Measurements from ENCODE around the gene AKAP6. TPM values are rescaled to one million over a fixed set of nuclear protein-coding genes. Genes with fewer than 3 reads are reported as not detected.

AKAP6 gene
- total RNA-seq, 2 donors from 2014 or later, result 98.2 to 111 TPM

GRCh38 chr14:32697704-32698103 lies 368.6 kb downstream of the AKAP6 start:
- ATAC-seq, result no peak
- DNase-seq, result no peak
- intact Hi-C loops (cut with DNase I), result no loop called here

DNA sequence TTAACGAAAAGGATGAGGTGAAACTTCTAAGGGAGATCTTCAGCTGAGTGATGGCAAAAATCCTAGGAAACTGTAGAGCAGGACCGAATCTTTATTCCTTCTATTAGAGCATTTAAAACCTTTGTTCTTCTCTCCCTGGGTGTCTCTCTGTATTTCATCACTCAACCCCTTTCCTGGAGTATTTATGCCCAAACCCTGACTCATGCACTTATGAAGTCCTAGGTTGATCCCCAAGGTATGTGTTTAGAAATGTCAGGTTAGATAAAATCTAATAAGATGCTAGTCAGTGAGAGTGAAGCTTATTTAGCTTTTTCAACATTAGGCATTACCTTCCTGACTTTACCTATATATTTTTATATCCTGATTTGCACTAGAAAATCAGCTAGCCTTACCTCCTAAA lies 369.7 kb downstream of the AKAP6 start:
- intact Hi-C loops (cut with DNase I), result no loop called here
- DNase-seq (no peak), ATAC-seq (no peak)

GRCh38 chr14:32701475-32701874 lies 372.4 kb downstream of the AKAP6 start:
- no peak for ATAC-seq
- intact Hi-C loops (cut with DNase I), result no loop called here
- no peak for DNase-seq

DNA sequence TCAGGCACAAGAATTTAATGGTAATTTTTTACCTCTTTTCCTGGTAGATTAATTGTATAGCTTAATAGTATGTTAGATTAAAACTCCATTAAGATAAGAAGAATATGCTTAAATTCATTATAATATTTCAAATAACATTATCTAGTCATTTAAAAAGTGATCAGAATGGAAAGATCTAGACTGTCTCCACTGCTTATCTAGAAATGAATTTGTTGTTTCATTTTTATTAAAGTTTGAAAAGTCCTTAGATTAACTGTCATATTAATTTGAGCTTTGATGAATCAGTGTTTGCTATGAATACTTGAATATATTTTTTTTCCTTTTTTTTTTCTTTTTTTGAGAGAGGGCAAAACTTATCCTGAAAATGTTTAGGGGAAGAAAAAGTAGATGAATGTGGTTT lies 373.0 kb downstream of the AKAP6 start:
- intact Hi-C loops (cut with DNase I), result no loop called here
- no peak for DNase-seq
- no peak for ATAC-seq

DNA sequence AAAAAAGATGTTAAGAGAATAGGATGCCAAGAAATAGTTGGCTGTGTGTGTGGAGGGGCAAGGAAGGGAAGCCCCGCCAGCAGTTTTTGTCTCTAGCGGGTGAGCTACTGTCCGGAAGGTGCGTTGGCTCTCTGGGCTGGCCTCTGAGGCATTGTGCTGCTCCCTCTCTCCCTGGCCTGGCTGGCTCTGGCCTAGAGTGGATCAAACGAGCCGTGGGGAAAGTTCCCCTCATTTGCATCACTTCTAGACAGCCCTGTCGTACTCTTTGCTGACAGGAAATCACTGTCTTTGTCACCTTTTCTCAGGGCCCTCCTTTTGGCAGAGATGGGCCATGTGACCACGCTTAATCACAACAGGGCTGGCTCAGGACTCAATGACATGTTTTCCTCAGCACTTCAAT lies 373.5 kb downstream of the AKAP6 start:
- DNase-seq, result peak; percentile 60
- peak; percentile 82 to 95 for ATAC-seq
- intact Hi-C loops (cut with DNase I), result no loop called here

- no peak for DNase-seq
- peak; percentile 75 to 79 for ATAC-seq
- intact Hi-C loops (cut with DNase I), result no loop called here
These were observed 374.1 kb downstream of the AKAP6 start for GRCh38 chr14:32703183-32703621.

DNA sequence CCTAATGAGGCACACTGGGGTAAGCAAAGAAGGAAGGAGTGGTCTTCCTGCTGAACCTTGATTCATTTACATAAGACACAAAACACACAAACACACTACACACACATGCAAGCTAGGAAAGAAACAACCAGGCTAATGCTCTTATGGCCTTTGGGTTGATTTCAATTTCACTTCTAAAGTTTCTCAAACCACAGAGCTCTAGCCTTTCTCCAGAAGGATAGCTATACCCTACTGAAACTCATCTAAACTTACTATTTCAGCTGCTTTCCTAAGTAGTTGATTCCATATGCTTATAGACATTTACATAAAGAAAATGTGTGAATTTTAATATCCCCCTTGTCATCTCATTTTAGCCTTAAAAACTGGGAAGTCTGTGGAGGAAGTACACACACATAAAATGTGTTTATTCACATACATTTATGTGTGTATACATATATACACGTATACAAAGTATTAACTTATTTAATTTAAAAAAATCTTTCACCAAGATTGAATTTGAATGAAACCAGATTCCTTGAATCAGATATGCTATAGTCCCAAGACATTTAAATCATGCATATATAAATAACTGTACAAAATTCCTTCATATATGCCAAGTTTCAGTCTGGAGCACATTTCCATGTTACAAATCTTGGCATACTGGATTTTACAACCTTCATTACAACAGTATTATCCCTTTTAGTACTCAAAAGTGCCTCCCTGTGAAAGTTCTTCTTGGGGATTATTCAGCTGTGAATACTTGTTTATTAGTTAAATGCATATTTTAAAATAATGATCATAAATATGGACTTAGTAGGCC lies 377.8 kb downstream of the AKAP6 start:
- no peak for ATAC-seq
- DNase-seq, result no peak
- intact Hi-C loops (cut with DNase I), result no loop called here

DNA sequence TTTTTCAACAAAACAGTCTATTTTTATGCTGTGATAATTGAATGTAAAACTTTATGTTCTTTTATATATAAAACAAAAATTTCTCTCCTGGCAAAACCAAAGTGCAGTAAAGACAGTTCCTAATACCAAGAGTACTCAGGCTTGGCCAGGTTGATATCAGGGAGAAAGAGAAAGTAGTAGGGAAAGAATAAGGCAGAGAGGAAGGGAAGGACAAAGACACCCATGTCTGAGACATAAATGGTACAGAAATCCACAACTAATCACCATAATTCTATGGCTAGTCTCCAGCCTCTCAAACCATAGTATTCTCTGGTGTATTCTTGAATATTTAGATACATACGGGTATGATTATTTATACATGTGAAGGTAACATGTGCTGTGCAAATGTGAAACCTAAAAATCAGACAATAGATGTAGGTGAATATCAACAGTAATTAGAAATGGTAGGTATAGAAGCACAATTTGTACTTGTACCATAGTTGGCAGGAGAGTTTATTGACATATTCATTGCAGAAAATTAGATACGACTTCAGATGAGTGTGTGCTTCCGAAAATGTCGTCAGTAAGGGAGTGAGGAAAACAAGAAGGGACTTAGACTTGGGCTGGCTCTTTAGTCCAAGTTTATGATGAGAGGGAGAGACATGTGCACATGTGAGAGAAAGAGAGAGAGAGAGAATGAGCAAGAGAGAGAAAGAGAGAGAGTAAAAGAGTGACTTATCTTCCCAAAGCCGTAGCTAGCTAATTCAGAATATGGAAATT lies 378.8 kb downstream of the AKAP6 start:
- intact Hi-C loops (cut with DNase I), result no loop called here
- ATAC-seq (no peak), DNase-seq (no peak)

DNA sequence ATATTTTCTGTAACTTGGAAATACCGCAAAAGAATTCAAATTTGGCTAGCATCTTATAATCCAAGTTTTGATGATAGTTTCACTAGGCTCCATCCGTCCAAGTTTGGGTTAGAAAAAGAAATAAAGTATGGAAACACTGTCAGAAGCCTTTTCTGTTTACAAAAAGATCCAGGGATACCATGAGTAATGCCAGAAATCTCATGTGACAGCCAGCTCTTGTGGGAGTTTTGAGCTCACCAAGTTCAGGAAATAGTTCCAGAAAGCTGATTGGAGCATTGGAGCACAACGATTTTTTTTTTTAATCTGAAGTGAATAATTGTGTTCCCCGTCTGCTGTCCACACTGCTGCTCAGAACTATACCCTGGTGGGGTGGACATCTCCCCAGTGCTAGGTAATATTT lies 379.9 kb downstream of the AKAP6 start:
- peak; percentile 83 to 84 for ATAC-seq
- DNase-seq, result no peak
- intact Hi-C loops (cut with DNase I), result no loop called here

DNA sequence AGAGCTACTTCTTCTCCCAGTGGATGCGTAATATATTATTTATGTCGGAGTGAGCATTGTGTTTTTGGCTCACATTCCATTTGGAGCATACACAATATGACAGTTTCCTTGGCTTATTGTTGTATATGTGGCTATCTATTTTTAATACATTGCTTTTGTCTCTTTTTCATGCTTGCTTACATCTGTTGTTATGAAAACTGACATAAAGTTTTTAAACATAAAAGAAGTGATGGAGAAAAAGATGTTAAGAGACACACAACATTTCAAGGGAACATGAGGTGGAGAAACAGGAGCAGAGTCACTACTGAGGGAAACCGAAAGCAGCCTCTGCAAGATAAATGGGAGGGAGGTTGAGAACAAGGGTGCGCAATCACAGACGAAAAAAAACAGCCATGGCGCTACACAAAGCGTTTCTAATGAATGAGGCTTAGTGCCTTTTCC lies 381.2 kb downstream of the AKAP6 start:
- DNase-seq (no peak), ATAC-seq (no peak)
- intact Hi-C loops (cut with DNase I), result loop anchor here in 1 of 2 donors (10.0 kb wide), 2 partner anchors 135 to 225 kb away; partner anchors contain the start of gene NPAS3

DNA sequence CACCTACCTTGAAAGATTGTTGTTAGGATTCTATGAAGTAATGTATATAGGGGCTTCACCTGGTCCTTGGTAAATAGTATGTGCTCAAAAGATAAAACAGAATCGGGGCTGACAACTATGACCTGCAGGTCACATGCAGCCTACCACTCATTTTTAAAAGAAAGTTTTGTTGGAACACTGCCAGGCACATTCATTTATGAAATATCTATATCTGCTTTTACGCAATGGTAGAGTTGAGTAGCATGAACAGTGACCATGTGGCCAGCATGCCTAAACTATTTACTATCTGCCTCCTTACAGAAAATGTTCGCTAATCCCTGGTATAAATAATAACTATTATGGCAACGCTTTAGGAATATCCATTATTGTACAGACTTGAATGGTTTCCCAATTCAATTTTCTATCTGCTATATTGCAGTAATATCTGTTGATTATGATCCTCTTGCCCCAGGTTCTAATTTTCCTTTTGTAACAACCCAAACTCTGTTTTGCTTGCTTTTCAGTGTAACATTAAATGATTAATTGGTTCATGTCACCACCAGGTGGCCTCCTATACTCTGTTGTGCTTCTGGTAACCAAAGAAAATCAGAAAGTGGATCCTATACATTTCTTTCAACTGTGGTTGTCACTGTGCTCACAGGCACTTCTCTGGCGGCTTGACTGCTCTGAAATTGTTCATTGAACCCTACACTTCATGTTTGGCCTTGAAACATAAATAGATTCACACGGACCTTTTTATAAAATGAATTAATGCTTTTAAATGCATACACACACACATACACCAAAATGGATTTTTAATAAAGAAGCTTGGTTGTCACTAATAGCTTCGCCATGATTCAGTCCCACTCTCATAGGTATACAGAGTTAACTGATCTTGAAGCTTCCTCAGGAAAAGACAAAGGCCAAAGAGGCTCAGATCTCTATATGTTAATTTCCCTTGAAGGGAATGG lies 381.9 kb downstream of the AKAP6 start:
- DNase-seq (no peak), ATAC-seq (peak in 1 of 2 donors; percentile 27)

DNA sequence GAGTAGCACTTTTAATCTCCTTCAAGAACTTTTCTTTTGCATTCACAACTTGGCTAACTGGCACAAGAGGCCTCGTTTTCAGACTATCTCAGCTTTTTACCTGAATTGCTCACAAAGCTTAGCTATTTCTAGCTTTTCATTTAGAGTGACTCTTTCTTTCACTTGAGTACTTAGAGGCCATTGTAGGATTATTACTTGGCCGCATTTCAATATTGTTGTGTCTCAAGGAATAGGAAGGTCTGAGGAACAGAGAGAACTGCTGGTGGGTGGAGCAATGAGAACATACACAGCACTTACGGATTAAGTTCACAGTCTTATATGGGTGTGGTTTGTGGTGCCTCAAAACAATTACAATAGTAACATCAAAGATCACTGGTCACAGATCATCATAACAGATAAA lies 384.8 kb downstream of the AKAP6 start:
- ATAC-seq, result no peak
- DNase-seq, result no peak
- intact Hi-C loops (cut with DNase I), result loop anchor here in 1 of 2 donors (10.0 kb wide), 2 partner anchors 139 to 221 kb away; partner anchors contain the start of gene NPAS3

More for the DNA sequence above, 381.9 kb downstream of the AKAP6 start:
- intact Hi-C loops (cut with DNase I), result loop anchor here in 1 of 2 donors (10.0 kb wide), 2 partner anchors 136 to 224 kb away; partner anchors contain the start of gene NPAS3

- DNase-seq, result no peak
- intact Hi-C loops (cut with DNase I), result loop anchor here in 1 of 2 donors (10.0 kb wide), 2 partner anchors 145 to 215 kb away; partner anchors contain the start of gene NPAS3
- no peak for ATAC-seq
These were observed 390.5 kb downstream of the AKAP6 start for GRCh38 chr14:32719601-32720000.

DNA sequence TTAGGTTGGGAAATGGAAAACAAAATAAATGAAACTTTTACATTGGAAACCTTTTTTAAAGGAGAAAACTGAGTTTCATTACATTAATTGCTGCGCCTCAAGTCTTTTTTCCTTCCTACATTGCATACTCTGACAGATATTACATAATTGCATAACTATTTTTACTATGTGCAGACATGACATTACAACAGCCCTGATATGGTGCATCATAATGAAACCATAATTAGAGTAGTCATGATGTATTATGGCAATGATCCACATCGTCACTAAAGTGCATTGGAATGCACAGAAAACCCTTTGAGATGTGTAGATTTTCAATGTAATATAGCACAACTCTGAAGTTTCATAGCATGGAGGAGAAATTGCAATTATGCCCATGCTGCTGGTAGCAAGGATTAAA lies 391.8 kb downstream of the AKAP6 start:
- intact Hi-C loops (cut with DNase I), result no loop called here
- DNase-seq (no peak), ATAC-seq (peak in 1 of 2 donors; percentile 57)

GRCh38 chr14:32722631-32723183 lies 393.6 kb downstream of the AKAP6 start:
- DNase-seq (no peak), ATAC-seq (peak in 1 of 2 donors; percentile 44)
- intact Hi-C loops (cut with DNase I), result no loop called here

- DNase-seq, result no peak
- ATAC-seq, result peak; percentile 57 to 67
- intact Hi-C loops (cut with DNase I), result loop anchor here in 1 of 2 donors (5.0 kb wide), 1 partner anchor 97 kb away; no protein-coding TSS in a partner anchor
These were observed 395.9 kb downstream of the AKAP6 start for GRCh38 chr14:32724867-32725471.

- intact Hi-C loops (cut with DNase I), result loop anchor here in 1 of 2 donors (5.0 kb wide), 1 partner anchor 96 kb away; no protein-coding TSS in a partner anchor
- ATAC-seq, result no peak
- no peak for DNase-seq
These were observed 397.4 kb downstream of the AKAP6 start for GRCh38 chr14:32726516-32726915.

- intact Hi-C loops (cut with DNase I), result loop anchor here in 1 of 2 donors (5.0 kb wide), 1 partner anchor 94 kb away; no protein-coding TSS in a partner anchor
- DNase-seq (no peak), ATAC-seq (no peak)
These were observed 398.7 kb downstream of the AKAP6 start for GRCh38 chr14:32727832-32728231.
